ENCODE measurements around the gene TOGARAM2.

DNA sequence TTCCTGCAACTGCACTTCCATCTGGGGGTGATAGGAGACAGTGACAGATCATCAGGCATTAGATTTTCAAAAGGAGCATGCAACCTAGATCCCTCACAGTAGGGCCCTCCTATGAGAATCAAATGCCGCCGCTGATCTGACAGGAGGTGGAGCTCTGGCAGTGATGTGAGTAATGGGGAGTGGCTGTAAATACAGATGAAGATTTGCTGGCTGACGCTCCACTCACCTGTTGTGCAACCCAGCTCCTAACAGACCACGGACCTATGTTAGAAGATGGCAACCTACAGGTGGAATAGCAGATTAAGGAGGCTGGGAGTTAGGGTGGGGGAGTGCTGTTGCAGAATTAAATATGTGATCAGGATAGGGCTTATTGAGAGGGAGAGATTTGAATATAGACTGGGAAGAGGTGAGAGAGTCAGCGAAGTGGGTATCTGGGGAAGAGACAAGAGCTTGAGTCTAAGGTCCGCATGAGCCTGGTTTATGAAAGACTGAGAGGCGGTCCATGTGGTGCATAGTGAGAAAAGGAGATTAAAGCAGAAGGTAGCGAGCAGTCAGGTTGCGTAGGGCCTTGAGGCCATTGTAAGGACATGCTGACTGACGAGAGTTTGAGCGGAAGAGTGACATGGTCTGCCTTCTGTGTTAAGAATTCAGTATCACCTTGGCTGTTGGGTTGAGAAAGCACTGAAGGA, 31.3 kb upstream of the TOGARAM2 start:
- TF ChIP-seq, protein P1, sequence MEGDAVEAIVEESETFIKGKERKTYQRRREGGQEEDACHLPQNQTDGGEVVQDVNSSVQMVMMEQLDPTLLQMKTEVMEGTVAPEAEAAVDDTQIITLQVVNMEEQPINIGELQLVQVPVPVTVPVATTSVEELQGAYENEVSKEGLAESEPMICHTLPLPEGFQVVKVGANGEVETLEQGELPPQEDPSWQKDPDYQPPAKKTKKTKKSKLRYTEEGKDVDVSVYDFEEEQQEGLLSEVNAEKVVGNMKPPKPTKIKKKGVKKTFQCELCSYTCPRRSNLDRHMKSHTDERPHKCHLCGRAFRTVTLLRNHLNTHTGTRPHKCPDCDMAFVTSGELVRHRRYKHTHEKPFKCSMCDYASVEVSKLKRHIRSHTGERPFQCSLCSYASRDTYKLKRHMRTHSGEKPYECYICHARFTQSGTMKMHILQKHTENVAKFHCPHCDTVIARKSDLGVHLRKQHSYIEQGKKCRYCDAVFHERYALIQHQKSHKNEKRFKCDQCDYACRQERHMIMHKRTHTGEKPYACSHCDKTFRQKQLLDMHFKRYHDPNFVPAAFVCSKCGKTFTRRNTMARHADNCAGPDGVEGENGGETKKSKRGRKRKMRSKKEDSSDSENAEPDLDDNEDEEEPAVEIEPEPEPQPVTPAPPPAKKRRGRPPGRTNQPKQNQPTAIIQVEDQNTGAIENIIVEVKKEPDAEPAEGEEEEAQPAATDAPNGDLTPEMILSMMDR (IDR thresholded peaks at IDR 0.05 in 4 of 5, conservative IDR thresholded peaks at IDR 0.05 in 1 of 5) = no peak
- TF ChIP-seq POLR2A (IDR thresholded peaks at IDR 0.05) = no peak
